Rectal smooth muscle tissue (tissue), 1 donor: ENCODE results near the gene PCDHB5.
"Not testable (repeated sequence)": the region's sequence is repeated elsewhere in the genome, so short reads cannot be mapped to it uniquely, and the experiment has no call there.

Source experiments
- H3K27ac ChIP-seq: one replicate; pipeline ENCODE4 v1.7.0; 2013; ENCODE audit warnings: low read depth, low read length, inconsistent platforms
- H3K27me3 ChIP-seq: one replicate; pipeline ENCODE4 v1.7.0; 2013; ENCODE audit warnings: low read length; ENCODE audit not compliant: control insufficient read depth, insufficient read depth
- H3K36me3 ChIP-seq: one replicate; pipeline ENCODE4 v1.7.0; 2013; ENCODE audit warnings: low read length; ENCODE audit not compliant: control insufficient read depth, insufficient read depth
- H3K4me1 ChIP-seq: one replicate; pipeline ENCODE4 v1.7.0; 2013; ENCODE audit warnings: low read length; ENCODE audit not compliant: control insufficient read depth, insufficient read depth
- H3K4me3 ChIP-seq: one replicate; pipeline ENCODE4 v1.7.0; 2013; ENCODE audit warnings: low read length
- H3K9ac ChIP-seq: one replicate; pipeline ENCODE4 v1.7.0; 2013; ENCODE audit warnings: low read length

Gene PCDHB5

GRCh38 chr5:141135030-141135717 lies at the start of gene PCDHB5:
Gene PCDHB5, plus strand, starts transcription at chr5:141135206. Its CDS starts 229 bp downstream, at chr5:141135435.
- no peaks in the 10 kb centered on the region for H3K27me3 ChIP-seq
- no peak within 1 kb of the TSS for H3K9ac ChIP-seq
- no peak within 1 kb of the TSS for H3K27ac ChIP-seq
- peak within 1 kb of the TSS; percentile 42 for H3K4me3 ChIP-seq
- H3K36me3 ChIP-seq = no peaks in the 10 kb centered on the region
- no peaks in the 10 kb centered on the region for H3K4me1 ChIP-seq

DNA sequence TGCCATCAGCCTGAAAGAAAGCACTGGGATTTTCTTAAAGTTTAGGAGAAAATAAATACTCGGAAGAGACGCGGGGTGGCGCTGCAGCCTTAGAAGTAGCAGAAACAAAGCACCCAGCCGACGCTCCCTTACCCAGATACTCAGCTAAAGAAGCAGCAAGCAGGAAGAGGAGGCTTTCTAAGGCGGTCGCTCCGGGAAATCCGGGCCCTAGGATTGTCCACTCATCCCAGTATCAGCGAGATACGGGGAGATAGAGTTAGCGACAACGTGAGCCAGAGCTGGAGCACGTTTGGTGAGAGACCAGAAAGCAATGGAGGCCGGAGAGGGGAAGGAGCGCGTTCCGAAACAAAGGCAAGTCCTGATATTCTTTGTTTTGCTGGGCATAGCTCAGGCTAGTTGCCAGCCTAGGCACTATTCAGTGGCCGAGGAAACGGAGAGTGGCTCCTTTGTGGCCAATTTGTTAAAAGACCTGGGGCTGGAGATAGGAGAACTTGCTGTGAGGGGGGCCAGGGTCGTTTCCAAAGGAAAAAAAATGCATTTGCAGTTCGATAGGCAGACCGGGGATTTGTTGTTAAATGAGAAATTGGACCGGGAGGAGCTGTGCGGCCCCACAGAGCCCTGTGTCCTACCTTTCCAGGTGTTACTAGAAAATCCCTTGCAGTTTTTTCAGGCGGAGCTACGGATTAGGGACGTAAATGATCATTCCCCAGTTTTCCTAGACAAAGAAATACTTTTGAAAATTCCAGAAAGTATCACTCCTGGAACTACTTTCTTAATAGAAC lies 40.3 kb upstream of the PCDHB5 start, which contains the start of gene PCDHB2:
PCDHB2 (plus strand) TSS at position 135 of the 782 bp plus-strand sequence; CDS start at position 311, 176 bp downstream.
- peak within 1 kb of the TSS; percentile 33 for H3K4me3 ChIP-seq
- no peaks in the 10 kb centered on the region for H3K4me1 ChIP-seq
- no peaks in the 10 kb centered on the region for H3K36me3 ChIP-seq
- H3K9ac ChIP-seq = no peak within 1 kb of the TSS
- no peaks in the 10 kb centered on the region for H3K27me3 ChIP-seq
- H3K27ac ChIP-seq = no peak within 1 kb of the TSS

DNA sequence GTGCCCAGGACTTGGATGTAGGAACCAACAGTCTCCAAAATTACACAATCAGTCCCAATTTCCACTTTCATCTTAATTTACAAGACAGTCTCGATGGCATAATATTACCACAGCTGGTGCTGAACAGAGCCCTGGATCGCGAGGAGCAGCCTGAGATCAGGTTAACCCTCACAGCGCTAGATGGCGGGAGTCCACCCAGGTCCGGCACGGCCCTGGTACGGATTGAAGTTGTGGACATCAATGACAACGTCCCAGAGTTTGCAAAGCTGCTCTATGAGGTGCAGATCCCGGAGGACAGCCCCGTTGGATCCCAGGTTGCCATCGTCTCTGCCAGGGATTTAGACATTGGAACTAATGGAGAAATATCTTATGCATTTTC lies 39.8 kb upstream of the PCDHB5 start:
- Histone ChIP-seq H3K27me3 (no peaks in the 10 kb centered on the region), H3K4me3 (peak overlapping the region; percentile 33), H3K27ac (no peak overlapping the region), H3K4me1 (no peaks in the 10 kb centered on the region), H3K9ac (no peak overlapping the region), H3K36me3 (no peaks in the 10 kb centered on the region)

GRCh38 chr5:141096181-141096580 lies 38.8 kb upstream of the PCDHB5 start:
- not testable (repeated sequence) for H3K4me1 ChIP-seq, H3K4me3 ChIP-seq, H3K27me3 ChIP-seq, H3K9ac ChIP-seq, H3K36me3 ChIP-seq, H3K27ac ChIP-seq

GRCh38 chr5:141096586-141096985 lies 38.4 kb upstream of the PCDHB5 start:
- not testable (repeated sequence) for H3K9ac ChIP-seq, H3K36me3 ChIP-seq, H3K27ac ChIP-seq, H3K4me3 ChIP-seq, H3K4me1 ChIP-seq, H3K27me3 ChIP-seq

GRCh38 chr5:141100243-141100805 lies 34.7 kb upstream of the PCDHB5 start, which contains the start of gene PCDHB3:
Gene PCDHB3, plus strand, starts transcription at chr5:141100473. Its CDS starts 177 bp downstream, at chr5:141100650.
- no peaks in the 10 kb centered on the region for H3K4me1 ChIP-seq
- H3K4me3 ChIP-seq = peak within 1 kb of the TSS; percentile 25
- no peaks in the 10 kb centered on the region for H3K27me3 ChIP-seq
- no peak within 1 kb of the TSS for H3K9ac ChIP-seq
- no peak within 1 kb of the TSS for H3K27ac ChIP-seq
- H3K36me3 ChIP-seq = no peaks in the 10 kb centered on the region

DNA sequence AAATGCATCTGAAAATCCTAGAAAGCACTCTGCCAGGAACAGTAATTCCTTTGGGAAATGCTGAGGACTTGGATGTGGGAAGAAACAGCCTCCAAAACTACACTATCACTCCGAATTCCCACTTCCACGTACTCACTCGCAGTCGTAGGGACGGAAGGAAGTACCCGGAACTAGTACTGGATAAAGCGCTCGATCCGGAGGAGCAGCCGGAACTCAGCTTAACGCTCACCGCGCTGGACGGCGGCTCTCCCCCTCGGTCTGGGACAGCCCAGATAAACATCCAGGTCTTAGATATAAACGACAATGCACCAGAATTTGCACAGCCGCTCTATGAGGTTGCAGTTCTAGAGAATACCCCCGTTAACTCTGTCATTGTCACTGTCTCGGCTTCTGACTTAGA lies 33.9 kb upstream of the PCDHB5 start:
- no peaks in the 10 kb centered on the region for H3K36me3 ChIP-seq
- H3K4me3 ChIP-seq = peak overlapping the region; percentile 25
- no peaks in the 10 kb centered on the region for H3K27me3 ChIP-seq
- no peak overlapping the region for H3K9ac ChIP-seq
- no peaks in the 10 kb centered on the region for H3K4me1 ChIP-seq
- no peak overlapping the region for H3K27ac ChIP-seq

DNA sequence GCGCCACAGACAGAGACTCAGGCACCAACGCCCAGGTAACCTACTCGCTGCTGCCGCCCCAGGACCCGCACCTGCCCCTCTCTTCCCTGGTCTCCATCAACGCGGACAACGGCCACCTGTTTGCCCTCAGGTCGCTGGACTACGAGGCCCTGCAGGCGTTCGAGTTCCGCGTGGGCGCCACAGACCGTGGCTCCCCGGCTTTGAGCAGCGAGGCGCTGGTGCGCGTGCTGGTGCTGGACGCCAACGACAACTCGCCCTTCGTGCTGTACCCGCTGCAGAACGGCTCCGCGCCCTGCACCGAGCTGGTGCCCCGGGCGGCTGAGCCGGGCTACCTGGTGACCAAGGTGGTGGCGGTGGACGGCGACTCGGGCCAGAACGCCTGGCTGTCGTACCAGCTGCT lies 32.9 kb upstream of the PCDHB5 start:
- not testable (repeated sequence) for H3K27me3 ChIP-seq, H3K36me3 ChIP-seq, H3K4me3 ChIP-seq, H3K9ac ChIP-seq, H3K27ac ChIP-seq, H3K4me1 ChIP-seq

GRCh38 chr5:141102471-141102870 lies 32.5 kb upstream of the PCDHB5 start:
- H3K9ac ChIP-seq, H3K27ac ChIP-seq, H3K27me3 ChIP-seq, H3K36me3 ChIP-seq, H3K4me3 ChIP-seq, H3K4me1 ChIP-seq: not testable (repeated sequence)

- H3K9ac ChIP-seq = no peak overlapping the region
- H3K4me3 ChIP-seq = no peak overlapping the region
- no peaks in the 10 kb centered on the region for H3K36me3 ChIP-seq
- H3K27me3 ChIP-seq = no peaks in the 10 kb centered on the region
- no peak overlapping the region for H3K27ac ChIP-seq
- no peaks in the 10 kb centered on the region for H3K4me1 ChIP-seq
These were observed 29.7 kb upstream of the PCDHB5 start for GRCh38 chr5:141105350-141105749.

DNA sequence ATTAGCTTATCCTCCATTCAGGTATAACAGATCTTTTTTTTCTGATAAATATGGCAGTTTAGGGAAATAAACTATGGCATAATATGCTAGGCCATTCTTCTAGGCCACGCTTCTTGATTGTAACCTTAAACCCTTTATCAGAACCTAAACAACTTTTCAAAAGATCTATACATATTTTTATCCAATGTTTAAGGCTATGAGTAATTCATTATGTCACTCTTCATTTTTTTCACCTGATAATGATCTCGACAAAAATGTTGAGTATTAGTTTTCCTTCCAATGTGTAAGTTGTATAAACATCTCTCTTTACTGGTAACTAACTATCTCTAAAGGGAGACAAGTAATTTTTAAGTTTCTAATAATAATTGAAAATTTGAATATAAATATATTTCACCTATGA lies 15.8 kb upstream of the PCDHB5 start:
- Histone ChIP-seq H3K27me3 (no peaks in the 10 kb centered on the region), H3K36me3 (no peaks in the 10 kb centered on the region), H3K4me3 (no peak overlapping the region), H3K4me1 (no peaks in the 10 kb centered on the region), H3K9ac (no peak overlapping the region), H3K27ac (no peak overlapping the region)

- Histone ChIP-seq H3K9ac (no peak within 1 kb of the TSS), H3K27ac (no peak within 1 kb of the TSS), H3K4me3 (peak within 1 kb of the TSS; percentile 35)
These were observed 13.4 kb upstream of the PCDHB5 start, which contains the start of gene PCDHB4 for GRCh38 chr5:141121563-141121962. Gene PCDHB4, plus strand, starts transcription at chr5:141121818. Its CDS starts 181 bp downstream, at chr5:141121999.

More at GRCh38 chr5:141121563-141121962, 13.4 kb upstream of the PCDHB5 start, which contains the start of gene PCDHB4:
- H3K36me3 ChIP-seq = no peaks in the 10 kb centered on the region
- no peaks in the 10 kb centered on the region for H3K27me3 ChIP-seq
- no peaks in the 10 kb centered on the region for H3K4me1 ChIP-seq
